Chondrocyte (in vitro differentiated cells): ENCODE measurements around the gene SLC17A4. TPM values are rescaled to one million over a fixed set of nuclear protein-coding genes. Genes with fewer than 3 reads are reported as not detected.

Experiments used
- DNase-seq: peaks from one replicate; pipeline ENCODE4 v3.0.0; 2021; ENCODE audit warnings: mixed read lengths, low spot score
- H3K27ac Mint-ChIP-seq: one replicate; pipeline ENCODE4 v1.8.0; 2021; ENCODE audit warnings: mild to moderate bottlenecking, moderate library complexity, mixed read lengths; ENCODE audit not compliant: unreplicated experiment
- H3K27me3 Mint-ChIP-seq: 2 replicates; pipeline ENCODE4 v1.8.0; 2021; ENCODE audit warnings: low read depth, mixed read lengths
- H3K36me3 Mint-ChIP-seq: 2 replicates; pipeline ENCODE4 v1.8.0; 2021; ENCODE audit warnings: low read depth, mixed read lengths
- H3K4me1 Mint-ChIP-seq: 2 replicates; pipeline ENCODE4 v1.8.0; 2021; ENCODE audit warnings: low read depth, mild to moderate bottlenecking, mixed read lengths
- H3K4me3 Mint-ChIP-seq: one replicate; pipeline ENCODE4 v1.8.0; 2021; ENCODE audit warnings: mild to moderate bottlenecking, moderate library complexity, mixed read lengths; ENCODE audit not compliant: unreplicated experiment
- H3K9me3 Mint-ChIP-seq: 2 replicates; pipeline ENCODE4 v1.8.0; 2021; ENCODE audit warnings: low read depth, mixed read lengths
- CTCF ChIP-seq: fragments of 200-600 bp; sonication (generic); IDR thresholded peaks from 2 replicates; pipeline ENCODE4 v1.5.0; 2021; ENCODE audit warnings: antibody characterized with exemption, mild to moderate bottlenecking, moderate library complexity
- long read RNA-seq: library from polyadenylated mRNA; stranded (forward); transcript quantifications from one replicate; pipeline ENCODE4 v2.0.0, GENCODE V29; 2021
- total RNA-seq: library from RNA; stranded (reverse); gene quantifications from 3 replicates; pipeline ENCODE4 v1.2.1, GENCODE V29; 2021

Gene SLC17A4
- total RNA-seq: not detected in 3 replicates
- long read RNA-seq: 0 reads

- Mint-ChIP-seq H3K4me3 (no peak within 1 kb of the TSS), H3K36me3 (peaks cover 2% of the 10 kb centered on the region), H3K9me3 (no peaks in the 10 kb centered on the region), H3K27me3 (peaks cover 33% of the 10 kb centered on the region), H3K27ac (no peak within 1 kb of the TSS), H3K4me1 (no peaks in the 10 kb centered on the region)
- no peak for DNase-seq
- TF ChIP-seq CTCF: no peak
These were observed at the start of gene SLC17A4 for GRCh38 chr6:25754535-25754934. Gene SLC17A4, plus strand, starts transcription at chr6:25754742. Its CDS starts 7,221 bp downstream, at chr6:25761963.

GRCh38 chr6:25706314-25707014 lies 48.1 kb upstream of the SLC17A4 start:
- Mint-ChIP-seq H3K36me3 (no peaks in the 10 kb centered on the region), H3K4me1 (no peaks in the 10 kb centered on the region), H3K27me3 (peaks cover 12% of the 10 kb centered on the region), H3K27ac (peak overlapping the region; percentile 10), H3K9me3 (no peaks in the 10 kb centered on the region), H3K4me3 (no peak overlapping the region)
- TF ChIP-seq CTCF: no peak
- no peak for DNase-seq

- Mint-ChIP-seq H3K27ac (no peak overlapping the region), H3K27me3 (peaks cover 10% of the 10 kb centered on the region), H3K4me1 (no peaks in the 10 kb centered on the region), H3K36me3 (no peaks in the 10 kb centered on the region), H3K9me3 (no peaks in the 10 kb centered on the region), H3K4me3 (no peak overlapping the region)
- no peak for TF ChIP-seq CTCF
- DNase-seq: no peak
These were observed 44.8 kb upstream of the SLC17A4 start for GRCh38 chr6:25709761-25710160.

GRCh38 chr6:25710287-25710686 lies 44.3 kb upstream of the SLC17A4 start:
- no peak overlapping the region for H3K27ac Mint-ChIP-seq
- TF ChIP-seq CTCF: no peak

GRCh38 chr6:25713824-25714223 lies 40.7 kb upstream of the SLC17A4 start:
- no peak overlapping the region for H3K4me3 Mint-ChIP-seq
- no peaks in the 10 kb centered on the region for H3K36me3 Mint-ChIP-seq
- H3K27me3 Mint-ChIP-seq: peaks cover 5% of the 10 kb centered on the region
- DNase-seq: no peak
- no peak overlapping the region for H3K27ac Mint-ChIP-seq
- TF ChIP-seq CTCF: no peak
- peaks cover 3% of the 10 kb centered on the region for H3K4me1 Mint-ChIP-seq
- H3K9me3 Mint-ChIP-seq: no peaks in the 10 kb centered on the region

More at GRCh38 chr6:25710287-25710686, 44.3 kb upstream of the SLC17A4 start:
- H3K4me3 Mint-ChIP-seq: no peak overlapping the region
- H3K9me3 Mint-ChIP-seq: no peaks in the 10 kb centered on the region
- peaks cover 10% of the 10 kb centered on the region for H3K27me3 Mint-ChIP-seq
- H3K36me3 Mint-ChIP-seq: no peaks in the 10 kb centered on the region
- no peak for DNase-seq
- no peaks in the 10 kb centered on the region for H3K4me1 Mint-ChIP-seq
